T-helper 1 cell treated with Interleukin-12 subunit alpha and Interleukin-12 subunit beta and Interleukin-4 antibody, amounts not matched to agents 30 ng/mL and 1 ng/mL, for 36 hours (primary cell): Measurements from ENCODE around the gene TRPV3. TPM values are rescaled to one million over a fixed set of nuclear protein-coding genes. Genes with fewer than 3 reads are reported as not detected.
"Not testable (repeated sequence)": the region's sequence is repeated elsewhere in the genome, so short reads cannot be mapped to it uniquely, and the experiment has no call there.

Source experiments
- intact Hi-C: fragments of 100-400 bp; cut with micrococcal nuclease; formaldehyde crosslinking; loops from one replicate; pipeline ENCODE4 v1.15.1; 2024
- total RNA-seq: library from RNA; stranded (reverse); gene quantifications from 2 replicates; pipeline ENCODE4 v1.2.3, GENCODE V29; 2022

TRPV3 gene
- total RNA-seq, 1 donor from 2014 or later, result 0.20 TPM

- intact Hi-C loops, result no loop called here
Measured at GRCh38 chr17:3526971-3527370, 30.6 kb downstream of the TRPV3 start.

GRCh38 chr17:3526491-3526890 lies 31.1 kb downstream of the TRPV3 start:
- intact Hi-C loops, result no loop called here

- intact Hi-C loops, result no loop called here
Measured at GRCh38 chr17:3524024-3524423, 33.6 kb downstream of the TRPV3 start.

GRCh38 chr17:3519472-3519871 lies 38.1 kb downstream of the TRPV3 start:
- intact Hi-C loops, result not testable (repeated sequence)

GRCh38 chr17:3514873-3515272 lies 42.7 kb downstream of the TRPV3 start:
- intact Hi-C loops, result no loop called here

GRCh38 chr17:3514167-3514566 lies 43.4 kb downstream of the TRPV3 start:
- intact Hi-C loops, result not testable (repeated sequence)

- intact Hi-C loops, result no loop called here
Measured at GRCh38 chr17:3513305-3514035, 44.1 kb downstream of the TRPV3 start.

- intact Hi-C loops, result no loop called here
Measured at GRCh38 chr17:3512505-3513171, 45.0 kb downstream of the TRPV3 start.

- intact Hi-C loops, result no loop called here
Measured at GRCh38 chr17:3511852-3512504, 45.6 kb downstream of the TRPV3 start.

- intact Hi-C loops, result no loop called here
Measured at GRCh38 chr17:3510090-3510489, 47.5 kb downstream of the TRPV3 start.

- intact Hi-C loops, result no loop called here
Measured at GRCh38 chr17:3507869-3508268, 49.7 kb downstream of the TRPV3 start.

GRCh38 chr17:3507071-3507470 lies 50.5 kb downstream of the TRPV3 start:
- intact Hi-C loops, result no loop called here

GRCh38 chr17:3506054-3506453 lies 51.6 kb downstream of the TRPV3 start:
- intact Hi-C loops, result no loop called here

GRCh38 chr17:3505008-3505407 lies 52.6 kb downstream of the TRPV3 start:
- intact Hi-C loops, result no loop called here

- intact Hi-C loops, result no loop called here
Measured at GRCh38 chr17:3503285-3503684, 54.3 kb downstream of the TRPV3 start.

- intact Hi-C loops, result no loop called here
Measured at GRCh38 chr17:3502466-3502865, 55.1 kb downstream of the TRPV3 start.

GRCh38 chr17:3501344-3501743 lies 56.3 kb downstream of the TRPV3 start:
- intact Hi-C loops, result no loop called here

- intact Hi-C loops, result no loop called here
Measured at GRCh38 chr17:3497101-3497500, 60.5 kb downstream of the TRPV3 start.

- intact Hi-C loops, result no loop called here
Measured at GRCh38 chr17:3485481-3486068, 72.0 kb downstream of the TRPV3 start.

- intact Hi-C loops, result no loop called here
Measured at GRCh38 chr17:3482852-3483251, 74.8 kb downstream of the TRPV3 start.

- intact Hi-C loops, result no loop called here
Measured at GRCh38 chr17:3479988-3480387, 77.6 kb downstream of the TRPV3 start.
